H1 (cell line): ENCODE data around the gene PROM2. TPM values are rescaled to one million over a fixed set of nuclear protein-coding genes. Genes with fewer than 3 reads are reported as not detected.

ENCODE experiments used
- CTBP2 ChIP-seq: IDR thresholded peaks from 2 replicates; pipeline ENCODE4 v1.7.0; 2011; ENCODE audit warnings: borderline replicate concordance, mild to moderate bottlenecking, moderate library complexity, mixed read lengths, low read length; ENCODE audit not compliant: insufficient read depth, insufficient read length
- MAFK ChIP-seq: IDR thresholded peaks from 2 replicates; pipeline ENCODE4 v1.6.1; 2012; ENCODE audit warnings: low read depth, mild to moderate bottlenecking, improper control_type of control experiment, low read length
- SIN3A ChIP-seq, 2 experiments: IDR thresholded peaks in 1 of 2; conservative IDR thresholded peaks in 1 of 2; 2 replicates each; pipeline ENCODE4 v1.6.1; 2011 to 2012; ENCODE audit warnings: low read length in 2 of 2, improper control_type of control experiment in 1 of 2, low read depth in 1 of 2, mild to moderate bottlenecking in 1 of 2
- polyA plus RNA-seq, 7 experiments: library from polyadenylated mRNA; depleted of rRNA in 3 of 7; stranded (reverse) in 5 of 7; unstranded in 2 of 7; fragments of >200 nt in 5 of 7; fragments of 200-250 nt in 2 of 7; gene quantifications; 1 replicate in 5 of 7; 2 replicates in 1 of 7; 4 replicates in 1 of 7; pipeline versions ENCODE4 v1.2.1 to v1.2.3, GENCODE V29; 2011 to 2013; ENCODE audit warnings: missing spikeins in 2 of 7, mixed read lengths in 2 of 7
- total RNA-seq: library from RNA; stranded (reverse); fragmentation: NEBNext Ultra II Directional; extraction: Animal tissue kit (Norgen Biotek cat#: 25700); gene quantifications from 2 replicates; pipeline ENCODE4 v1.2.1, GENCODE V29; 2021

PROM2 gene
- total and polyA plus RNA-seq, 2 of the 8 experiments (the other 6 are each of a cell fraction or from before 2014, with no cell fraction given) = 1.6 to 3.8 TPM

DNA sequence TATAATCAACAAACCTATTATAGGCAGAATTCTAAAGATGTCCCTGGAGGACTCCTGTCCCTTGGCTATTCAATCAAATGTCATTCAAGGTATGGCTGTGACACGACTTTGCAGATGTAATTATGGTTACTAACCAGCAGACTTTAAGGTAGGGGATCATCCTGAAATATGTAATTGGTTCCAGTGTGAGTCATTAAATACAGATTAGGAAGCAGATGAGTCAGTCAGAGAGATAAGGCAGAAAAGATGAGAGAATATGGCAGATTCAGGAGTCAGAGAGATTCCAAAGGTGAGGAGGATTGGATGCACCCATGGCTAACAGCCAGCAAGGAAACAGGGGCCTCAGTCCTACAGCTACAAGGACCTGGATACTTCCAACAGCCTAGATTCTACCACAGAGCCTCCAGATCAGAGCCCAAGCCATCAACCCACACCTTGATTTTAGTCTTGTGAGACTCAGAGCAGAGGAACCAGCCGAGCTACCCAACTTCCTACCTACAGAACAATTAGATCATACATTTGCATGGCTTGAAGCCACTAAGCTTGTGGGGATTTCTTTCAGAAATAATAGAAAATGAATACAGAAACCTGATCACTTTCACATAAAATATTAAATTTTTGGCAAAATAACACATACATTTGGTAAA is 11.2 kb upstream of the PROM2 start (continued):
- TF ChIP-seq CTBP2 (no peak), MAFK (no peak), SIN3A (conservative IDR thresholded peaks at IDR 0.05 in 1 of 2, IDR thresholded peaks at IDR 0.05 in 1 of 2; ENCODE audit: low read depth in 1 of 2, low read length in 2 of 2) (no peak)
